Tibial nerve (tissue), 4 donors: ENCODE data around the gene PI16. TPM values are rescaled to one million over a fixed set of nuclear protein-coding genes. Genes with fewer than 3 reads are reported as not detected.

ENCODE experiments used
- DNase-seq, 2 donors: peaks; one replicate each; pipeline ENCODE4 v3.0.0-alpha.2; 2019; ENCODE audit warnings: low spot score in 2 of 2
- H3K27ac ChIP-seq, 4 donors: fragments of 200-600 bp; sonication (generic) in 3 of 4; one replicate each; pipeline ENCODE4 v1.5.1; 2017 to 2019; ENCODE audit warnings: mild to moderate bottlenecking in 1 of 4
- H3K27me3 ChIP-seq, 2 donors: fragments of 200-600 bp; sonication (generic) in 1 of 2; one replicate each; pipeline versions ENCODE4 v1.5.1 to v1.6.0; 2017 to 2019
- H3K36me3 ChIP-seq, 3 donors: fragments of 200-600 bp; sonication (generic); one replicate each; pipeline ENCODE4 v1.5.1; 2018 to 2019
- H3K4me1 ChIP-seq, 4 donors: fragments of 200-600 bp; sonication (generic) in 3 of 4; one replicate each; pipeline ENCODE4 v1.5.1; 2017 to 2019
- H3K4me3 ChIP-seq, 4 donors: fragments of 200-600 bp; sonication (generic) in 3 of 4; one replicate each; pipeline ENCODE4 v1.5.1; 2017 to 2019; ENCODE audit warnings: mild to moderate bottlenecking in 1 of 4, moderate library complexity in 1 of 4
- H3K9me3 ChIP-seq, 4 donors: fragments of 200-600 bp; sonication (generic) in 3 of 4; one replicate each; pipeline ENCODE4 v1.5.1; 2017 to 2019
- CTCF ChIP-seq, 5 experiments: fragments of 200-600 bp in 3 of 5; fragments of 450-650 bp in 2 of 5; sonication (generic) in 3 of 5; IDR thresholded peaks; one replicate each; pipeline ENCODE4 v1.5.1; 2016 to 2019; ENCODE audit warnings: antibody characterized with exemption in 5 of 5, mild to moderate bottlenecking in 3 of 5, moderate library complexity in 2 of 5
- WGBS, 2 donors: methylation state at CpG; one replicate each; pipeline ENCODE4 v1.1.5; 2018; 5-methylcytosine and 5-hydroxymethylcytosine counted together
- total RNA-seq, 4 donors: library from RNA; depleted of rRNA; stranded (reverse); fragments of >200 nt; gene quantifications; one replicate each; pipeline ENCODE4 v1.1.0, GENCODE V29; 2016

Gene PI16
- total RNA-seq, 4 donors from 2014 or later = 17.4 to 70.2 (median 46.2) TPM

GRCh38 chr6:37013516-37014491 is 59.3 kb downstream of the PI16 start:
- no peaks in the 10 kb centered on the region for H3K36me3 ChIP-seq
- H3K4me1 ChIP-seq = peaks cover 0 to 10% (median 4%) of the 10 kb centered on the region in 4 donors
- H3K9me3 ChIP-seq = no peaks in the 10 kb centered on the region
- H3K4me3 ChIP-seq = no peak overlapping the region
- no peak overlapping the region for H3K27ac ChIP-seq
- no peak for DNase-seq
- WGBS, 2 donors = 86 to 87% methylated on average over 19 to 20 of the region's 21 CpGs
- H3K27me3 ChIP-seq = no peaks in the 10 kb centered on the region
- TF ChIP-seq CTCF (IDR thresholded peaks at IDR 0.05) = no peak

Other genes with a start within 250 kb of the PI16 start
- gene CPNE5, start 115.3 kb upstream of the PI16 start, total RNA-seq = 1 to 10 TPM in 2 of 4 donors, under 1 TPM in 2; 0.39 to 3.0 (median 1.4) TPM
- gene PPIL1, start 79.9 kb upstream of the PI16 start, total RNA-seq = 10 to 100 TPM in 2 of 4 donors, 1 to 10 TPM in 2; 9.2 to 19.8 (median 13.0) TPM
- gene C6orf89, start 68.8 kb upstream of the PI16 start, total RNA-seq = 10 to 100 TPM; 41.1 to 57.9 (median 52.3) TPM
- gene MTCH1, start 31.5 kb downstream of the PI16 start, total RNA-seq = 100 to 1,000 TPM; 277 to 347 (median 301) TPM
- 100 to 1,000 TPM in 1 of 4 donors, 10 to 100 TPM in 3; 40.9 to 182 (median 48.5) TPM for gene FGD2, start 50.9 kb downstream of the PI16 start, total RNA-seq
- gene PIM1, start 215.4 kb downstream of the PI16 start, total RNA-seq = 10 to 100 TPM in 1 of 4 donors, 1 to 10 TPM in 3; 2.8 to 22.8 (median 6.6) TPM